ENCODE results near the gene AK5.

DNA sequence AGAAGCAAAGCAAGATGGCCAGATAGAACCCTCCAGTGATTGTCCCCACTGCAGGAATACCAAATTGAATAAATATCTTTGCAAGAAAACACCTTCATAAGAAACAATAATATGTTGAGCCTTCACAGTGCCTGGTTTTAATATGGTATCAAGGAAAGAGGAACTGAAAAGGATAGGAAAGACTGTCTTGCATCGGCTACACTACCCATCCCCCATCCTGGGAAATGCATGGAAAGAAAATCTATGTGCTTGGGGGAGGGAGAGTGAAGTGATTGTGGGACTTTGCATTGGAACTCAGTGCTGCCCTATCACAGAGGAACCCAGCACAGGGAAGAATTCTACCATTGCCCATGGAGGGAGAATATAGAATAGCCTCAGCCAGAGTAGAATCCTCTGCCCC is 28.6 kb upstream of the AK5 start:
- TF ChIP-seq, protein P1, sequence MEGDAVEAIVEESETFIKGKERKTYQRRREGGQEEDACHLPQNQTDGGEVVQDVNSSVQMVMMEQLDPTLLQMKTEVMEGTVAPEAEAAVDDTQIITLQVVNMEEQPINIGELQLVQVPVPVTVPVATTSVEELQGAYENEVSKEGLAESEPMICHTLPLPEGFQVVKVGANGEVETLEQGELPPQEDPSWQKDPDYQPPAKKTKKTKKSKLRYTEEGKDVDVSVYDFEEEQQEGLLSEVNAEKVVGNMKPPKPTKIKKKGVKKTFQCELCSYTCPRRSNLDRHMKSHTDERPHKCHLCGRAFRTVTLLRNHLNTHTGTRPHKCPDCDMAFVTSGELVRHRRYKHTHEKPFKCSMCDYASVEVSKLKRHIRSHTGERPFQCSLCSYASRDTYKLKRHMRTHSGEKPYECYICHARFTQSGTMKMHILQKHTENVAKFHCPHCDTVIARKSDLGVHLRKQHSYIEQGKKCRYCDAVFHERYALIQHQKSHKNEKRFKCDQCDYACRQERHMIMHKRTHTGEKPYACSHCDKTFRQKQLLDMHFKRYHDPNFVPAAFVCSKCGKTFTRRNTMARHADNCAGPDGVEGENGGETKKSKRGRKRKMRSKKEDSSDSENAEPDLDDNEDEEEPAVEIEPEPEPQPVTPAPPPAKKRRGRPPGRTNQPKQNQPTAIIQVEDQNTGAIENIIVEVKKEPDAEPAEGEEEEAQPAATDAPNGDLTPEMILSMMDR (IDR thresholded peaks at IDR 0.05; ENCODE audit: low read depth, low read length, poor library complexity, severe bottlenecking): no peak
- no peak for TF ChIP-seq EZH2phosphoT487 (IDR thresholded peaks at IDR 0.05; ENCODE audit: borderline replicate concordance, low read length)
